K562 treated with DMSO at 1 percent for 12 hours (cell line): ENCODE data around the gene NENF. TPM values are rescaled to one million over a fixed set of nuclear protein-coding genes. Genes with fewer than 3 reads are reported as not detected.

Source experiments
- total RNA-seq: library from RNA; unstranded; fragments of 300-600 nt; gene quantifications from 2 replicates; pipeline ENCODE4 v1.2.3, GENCODE V29; 2022; ENCODE audit not compliant: insufficient read depth

NENF gene
- total RNA-seq = 75.2 and 103 TPM in 2 replicates

DNA sequence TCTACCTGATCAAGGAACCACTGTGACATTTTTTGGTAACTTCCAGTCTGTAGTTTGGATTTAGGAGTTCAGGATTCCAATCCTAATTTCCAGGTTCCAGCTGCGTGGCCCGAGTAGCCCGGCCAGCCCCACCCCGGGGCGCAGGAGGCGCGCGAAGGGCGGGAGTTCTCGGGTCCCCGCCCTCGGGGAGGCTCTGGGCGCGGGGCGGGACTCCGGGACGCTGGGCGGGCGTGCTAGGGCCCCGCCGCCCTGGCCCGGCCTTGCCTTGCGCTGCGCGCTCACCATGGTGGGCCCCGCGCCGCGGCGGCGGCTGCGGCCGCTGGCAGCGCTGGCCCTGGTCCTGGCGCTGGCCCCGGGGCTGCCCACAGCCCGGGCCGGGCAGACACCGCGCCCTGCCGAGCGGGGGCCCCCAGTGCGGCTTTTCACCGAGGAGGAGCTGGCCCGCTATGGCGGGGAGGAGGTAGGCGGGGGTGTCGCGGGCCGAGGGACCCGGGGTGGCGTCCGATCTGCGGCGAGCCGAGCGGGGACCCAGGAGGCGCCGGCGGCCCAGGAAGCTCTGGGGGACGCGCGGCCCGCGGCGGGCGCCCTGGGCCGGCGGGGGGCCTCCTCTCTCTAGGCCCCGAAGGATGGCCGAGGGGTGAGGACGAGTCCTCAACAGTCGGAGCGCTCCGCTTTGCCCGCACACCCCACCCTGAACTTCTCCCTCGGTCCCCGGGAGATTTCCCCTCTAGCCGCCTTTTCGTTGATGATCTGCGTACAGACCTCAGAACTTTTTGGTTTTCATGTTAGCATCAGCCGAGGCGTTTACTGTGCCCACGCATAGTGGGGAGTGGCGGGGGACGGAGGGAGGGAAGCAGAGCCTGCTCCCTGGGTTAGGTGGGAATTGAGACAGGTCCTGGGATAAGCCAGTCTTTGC lies at the start of gene NENF:
NENF (plus strand) TSS at position 260 of the 916 bp plus-strand sequence; CDS start at position 284, 24 bp downstream.

DNA sequence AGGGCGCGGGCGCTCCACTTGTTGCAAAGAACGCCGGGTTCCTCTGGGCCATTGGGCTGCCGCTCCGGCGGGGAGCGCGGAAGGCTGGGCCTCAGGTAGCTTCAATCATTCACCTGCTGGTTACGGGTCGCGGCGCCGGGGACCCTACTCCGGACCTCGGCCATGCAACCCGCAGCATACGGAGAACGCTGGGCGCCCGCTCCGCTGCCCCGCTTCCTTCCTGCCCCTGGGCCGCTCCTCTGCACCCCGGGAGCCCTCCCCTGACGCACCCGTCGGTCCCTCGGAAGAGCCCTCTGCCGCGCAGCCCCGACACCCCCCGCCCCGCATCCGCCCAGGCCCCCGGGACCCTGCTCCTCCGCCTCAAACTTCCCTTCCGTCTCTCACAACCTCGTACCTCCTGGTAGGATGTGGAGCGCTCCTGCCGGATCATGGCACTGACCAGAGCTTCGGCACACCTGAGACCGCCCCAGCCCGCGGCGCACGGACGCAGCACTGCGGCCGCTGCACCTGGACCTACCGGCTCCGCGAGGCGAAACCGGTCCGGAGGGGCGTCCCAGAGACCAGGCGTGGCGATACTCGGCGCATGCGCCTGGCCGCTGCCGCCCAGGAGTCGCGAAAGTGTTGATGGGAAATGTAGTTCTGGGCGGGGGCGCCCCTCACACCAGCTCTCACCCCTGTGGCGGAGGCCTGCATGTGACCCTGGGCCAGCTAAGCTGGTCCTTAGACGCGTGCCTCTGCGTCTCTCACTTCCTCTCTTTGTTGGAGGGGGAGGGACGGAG lies 18.2 kb upstream of the NENF start, which contains the start of gene PACC1:
PACC1 (minus strand) TSS at position 559 of the 779 bp plus-strand sequence; CDS start at position 430, 129 bp downstream.

Other genes starting within 250 kb of the NENF start
- gene PPP2R5A, start 147.5 kb upstream of the NENF start, total RNA-seq = 27.6 and 58.6 TPM in 2 replicates
- 7.9 and 16.3 TPM in 2 replicates for gene PACC1, start 18.0 kb upstream of the NENF start, total RNA-seq
- 28.4 and 38.5 TPM in 2 replicates for gene ATF3, start 175.8 kb downstream of the NENF start, total RNA-seq